H1 (cell line): ENCODE data around the gene SLC7A8. TPM values are rescaled to one million over a fixed set of nuclear protein-coding genes. Genes with fewer than 3 reads are reported as not detected.

ENCODE experiments used
- CTCF ChIA-PET: fragments of 300-600 bp; sonication (Branson Sonifier 250); formaldehyde crosslinking; loops from one replicate; lab custom pipeline; 2021; ENCODE audit not compliant: partially characterized antibody; lab: Charles Lee
- POLR2A ChIA-PET: fragments of 300-600 bp; sonication (Branson Sonifier 250); formaldehyde crosslinking; loops from one replicate; lab custom pipeline; 2021; ENCODE audit warnings: inconsistent platforms; ENCODE audit not compliant: partially characterized antibody; lab: Charles Lee
- DNase-seq, 2 experiments: peaks; one replicate each; pipeline versions ENCODE4 v3.0.0 to v3.0.0-alpha.2; 2010 to 2022; ENCODE audit warnings: low spot score in 2 of 2, low read depth in 1 of 2, mixed read lengths in 1 of 2
- FAIRE-seq: peaks from 2 replicates; lab custom pipeline; 2011; peaks lifted over from hg19 to GRCh38; lab: Jason Lieb, UNC
- H2AFZ ChIP-seq: 2 replicates; pipeline ENCODE4 v1.8.1; 2012; ENCODE audit warnings: low read length, inconsistent platforms
- H2AK5ac ChIP-seq: 2 replicates; pipeline ENCODE4 v1.6.1; 2013; ENCODE audit warnings: low read depth, low read length
- H2BK120ac ChIP-seq: replicated peaks from 2 replicates; pipeline ENCODE3; 2013; ENCODE audit warnings: low read depth, low read length, inconsistent platforms
- H2BK12ac ChIP-seq: 2 replicates; pipeline ENCODE4 v1.6.1; 2013; ENCODE audit warnings: low read depth, low read length
- H2BK15ac ChIP-seq: 2 replicates; pipeline ENCODE4 v1.6.1; 2013; ENCODE audit warnings: low read length
- H2BK20ac ChIP-seq: 2 replicates; pipeline ENCODE4 v1.6.1; 2013; ENCODE audit warnings: low read length
- H2BK5ac ChIP-seq: 2 replicates; pipeline ENCODE4 v1.6.1; 2013; ENCODE audit warnings: low read depth, low read length
- H3K14ac ChIP-seq: 2 replicates; pipeline ENCODE4 v1.6.1; 2013; ENCODE audit warnings: inconsistent platforms; ENCODE audit not compliant: insufficient read length
- H3K18ac ChIP-seq: 2 replicates; pipeline ENCODE4 v1.6.1; 2013; ENCODE audit warnings: low read length; ENCODE audit errors: extremely low read depth
- H3K23ac ChIP-seq: 2 replicates; pipeline ENCODE4 v1.6.1; 2013; ENCODE audit warnings: inconsistent platforms; ENCODE audit not compliant: insufficient read length
- H3K23me2 ChIP-seq: 2 replicates; pipeline ENCODE4 v1.6.1; 2013; ENCODE audit warnings: low read depth, low read length
- H3K27ac ChIP-seq: 2 replicates; pipeline ENCODE4 v1.6.1; 2011; ENCODE audit warnings: low read depth, low read length, inconsistent platforms
- H3K27me3 ChIP-seq, 4 experiments: replicated peaks in 1 of 4; 1 replicate in 1 of 4; 2 replicates in 3 of 4; pipeline versions ENCODE4 v1.6.1 to v1.8.1; 2011 to 2013; ENCODE audit warnings: low read length in 3 of 4, mild to moderate bottlenecking in 3 of 4, inconsistent platforms in 2 of 4, mixed read lengths in 2 of 4, moderate library complexity in 1 of 4; ENCODE audit not compliant: control insufficient read depth in 3 of 4, insufficient read depth in 3 of 4; ENCODE audit errors: extremely low read depth in 1 of 4
- H3K36me3 ChIP-seq, 4 experiments: 2 replicates each; pipeline versions ENCODE4 v1.6.1 to v1.8.1; 2011 to 2013; ENCODE audit warnings: mild to moderate bottlenecking in 4 of 4, low read length in 3 of 4, moderate library complexity in 2 of 4, control low read depth in 1 of 4, inconsistent platforms in 1 of 4; ENCODE audit not compliant: insufficient read depth in 4 of 4, control insufficient read depth in 2 of 4
- H3K4ac ChIP-seq: replicated peaks from 2 replicates; pipeline ENCODE3; 2013; ENCODE audit warnings: low read length, low read depth, mixed read lengths, inconsistent platforms; ENCODE audit not compliant: insufficient read length
- H3K4me1 ChIP-seq, 4 experiments: replicated peaks in 1 of 4; 1 replicate in 1 of 4; 2 replicates in 3 of 4; pipeline versions ENCODE4 v1.6.1 to v1.8.1; 2011 to 2013; ENCODE audit warnings: low read length in 3 of 4, inconsistent platforms in 2 of 4, mixed read lengths in 1 of 4; ENCODE audit not compliant: insufficient read depth in 4 of 4, control insufficient read depth in 3 of 4
- H3K4me2 ChIP-seq, 2 experiments: 2 replicates each; pipeline versions ENCODE4 v1.6.1 to v1.8.1; 2011 to 2013; ENCODE audit warnings: low read depth in 2 of 2, low read length in 2 of 2, control low read depth in 1 of 2, inconsistent platforms in 1 of 2, mild to moderate bottlenecking in 1 of 2; ENCODE audit not compliant: insufficient read depth in 1 of 2
- H3K4me3 ChIP-seq, 4 experiments: fragments of 200-600, 300-600 bp in 1 of 4; sonication (generic), shearing (Covaris generic), sonication (Bioruptor Twin) in 1 of 4; 2 replicates each; pipeline versions ENCODE4 v1.5.1 to v1.8.1; 2011 to 2016; ENCODE audit warnings: low read length in 4 of 4, low read depth in 3 of 4, control low read depth in 2 of 4, inconsistent platforms in 2 of 4, mild to moderate bottlenecking in 2 of 4, mixed read lengths in 1 of 4, moderate library complexity in 1 of 4; ENCODE audit not compliant: insufficient read depth in 2 of 4; ENCODE audit errors: extremely low read depth in 1 of 4
- H3K56ac ChIP-seq: replicated peaks from 2 replicates; pipeline ENCODE3; 2013; ENCODE audit warnings: low read depth, mild to moderate bottlenecking, mixed read lengths, low read length, inconsistent platforms; ENCODE audit not compliant: insufficient read length
- H3K79me1 ChIP-seq: 2 replicates; pipeline ENCODE4 v1.6.1; 2013; ENCODE audit warnings: low read depth, low read length, control low read depth
- H3K79me2 ChIP-seq, 2 experiments: 2 replicates each; pipeline versions ENCODE4 v1.6.1 to v1.8.1; 2012 to 2013; ENCODE audit warnings: low read length in 2 of 2, mild to moderate bottlenecking in 2 of 2, inconsistent platforms in 1 of 2; ENCODE audit not compliant: insufficient read depth in 2 of 2, control insufficient read depth in 1 of 2
- H3K9ac ChIP-seq, 4 experiments: replicated peaks in 1 of 4; 1 replicate in 1 of 4; 2 replicates in 3 of 4; pipeline versions ENCODE4 v1.6.1 to v1.8.1; 2011 to 2013; ENCODE audit warnings: low read depth in 3 of 4, low read length in 3 of 4, control low read depth in 2 of 4, mild to moderate bottlenecking in 2 of 4, moderate library complexity in 2 of 4, inconsistent platforms in 1 of 4; ENCODE audit errors: extremely low read depth in 1 of 4
- H3K9me3 ChIP-seq, 2 experiments: 2 replicates each; pipeline versions ENCODE4 v1.6.1 to v1.8.1; 2012 to 2013; ENCODE audit warnings: mild to moderate bottlenecking in 2 of 2, moderate library complexity in 2 of 2, control low read depth in 1 of 2, inconsistent platforms in 1 of 2, low read depth in 1 of 2, low read length in 1 of 2, mixed read lengths in 1 of 2; ENCODE audit not compliant: insufficient read depth in 2 of 2
- H4K20me1 ChIP-seq, 2 experiments: replicated peaks in 1 of 2; 2 replicates each; pipeline versions ENCODE3 to v1.8.1; 2011 to 2013; ENCODE audit warnings: inconsistent platforms in 2 of 2, low read length in 2 of 2, mild to moderate bottlenecking in 1 of 2; ENCODE audit not compliant: insufficient read depth in 2 of 2, control insufficient read depth in 1 of 2
- H4K5ac ChIP-seq: 2 replicates; pipeline ENCODE4 v1.6.1; 2013; ENCODE audit warnings: low read length, low read depth, mixed read lengths, inconsistent platforms; ENCODE audit not compliant: insufficient read length
- H4K8ac ChIP-seq: 2 replicates; pipeline ENCODE4 v1.8.0; 2013; ENCODE audit warnings: mild to moderate bottlenecking, moderate library complexity, low read length, inconsistent platforms; ENCODE audit not compliant: insufficient read depth; ENCODE audit errors: extremely low read depth
- H4K91ac ChIP-seq: replicated peaks from 2 replicates; pipeline ENCODE3; 2013; ENCODE audit warnings: low read length, mixed read lengths, inconsistent platforms; ENCODE audit not compliant: insufficient read length
- BCL11A ChIP-seq, 2 experiments: IDR thresholded peaks; one replicate each; pipeline ENCODE4 v1.6.1; 2011; ENCODE audit warnings: low read depth in 2 of 2, low read length in 2 of 2, mild to moderate bottlenecking in 2 of 2
- GABPA ChIP-seq: IDR thresholded peaks from 2 replicates; pipeline ENCODE4 v1.6.1; 2011; ENCODE audit warnings: mild to moderate bottlenecking, low read length, moderate library complexity, borderline replicate concordance; ENCODE audit not compliant: insufficient read depth
- KDM1A ChIP-seq: fragments of 200-600, 300-600 bp; sonication (generic); IDR thresholded peaks from 2 replicates; pipeline ENCODE4 v1.7.1; 2016; ENCODE audit warnings: mild to moderate bottlenecking, low read length, borderline replicate concordance
- POLR2AphosphoS5 ChIP-seq: IDR thresholded peaks from 2 replicates; pipeline ENCODE4 v1.6.1; 2011; ENCODE audit warnings: low read depth, low read length
- RAD21 ChIP-seq, 2 experiments: IDR thresholded peaks in 1 of 2; conservative IDR thresholded peaks in 1 of 2; 2 replicates each; pipeline ENCODE4 v1.6.1; 2011; ENCODE audit warnings: low read depth in 2 of 2, low read length in 2 of 2, improper control_type of control experiment in 1 of 2, inconsistent platforms in 1 of 2, mild to moderate bottlenecking in 1 of 2, moderate library complexity in 1 of 2
- SP4 ChIP-seq: IDR thresholded peaks from 2 replicates; pipeline ENCODE4 v1.6.1; 2012; ENCODE audit warnings: low read length, inconsistent platforms
- TAF1 ChIP-seq: IDR thresholded peaks from 2 replicates; pipeline ENCODE4 v1.6.1; 2011; ENCODE audit warnings: mild to moderate bottlenecking, low read depth, low read length
- YY1 ChIP-seq: IDR thresholded peaks from 2 replicates; pipeline ENCODE4 v1.6.1; 2011; ENCODE audit warnings: low read depth, mild to moderate bottlenecking, low read length
- ZNF274 ChIP-seq: IDR thresholded peaks from 2 replicates; pipeline ENCODE4 v1.7.0; 2012; ENCODE audit warnings: low read length, borderline replicate concordance; ENCODE audit errors: extremely low read depth
- WGBS, 2 experiments: shearing (Covaris generic) in 1 of 2; methylation state at CpG; one replicate each; pipeline versions ENCODE4 v1.1.6 to v1.1.7; 2013 to 2015; ENCODE audit warnings: low lambda C conversion rate in 2 of 2, mixed read lengths in 2 of 2, inconsistent platforms in 1 of 2, low coverage in 1 of 2, missing lambda C conversion rate in 1 of 2; ENCODE audit not compliant: insufficient replicate concordance in 2 of 2, insufficient coverage in 1 of 2, insufficient read length in 1 of 2; ENCODE audit errors: extremely low coverage in 1 of 2, missing lambda C conversion rate in 1 of 2; 5-methylcytosine and 5-hydroxymethylcytosine counted together
- polyA plus RNA-seq, 7 experiments: library from polyadenylated mRNA; depleted of rRNA in 3 of 7; stranded (reverse) in 5 of 7; unstranded in 2 of 7; fragments of >200 nt in 5 of 7; fragments of 200-250 nt in 2 of 7; gene quantifications; 1 replicate in 5 of 7; 2 replicates in 1 of 7; 4 replicates in 1 of 7; pipeline versions ENCODE4 v1.2.1 to v1.2.3, GENCODE V29; 2011 to 2013; ENCODE audit warnings: missing spikeins in 2 of 7, mixed read lengths in 2 of 7
- total RNA-seq: library from RNA; stranded (reverse); fragmentation: NEBNext Ultra II Directional; extraction: Animal tissue kit (Norgen Biotek cat#: 25700); gene quantifications from 2 replicates; pipeline ENCODE4 v1.2.1, GENCODE V29; 2021

The SLC7A8 gene
- total and polyA plus RNA-seq, 2 of the 8 experiments (the other 6 are each of a cell fraction or from before 2014, with no cell fraction given): 182 to 204 TPM

GRCh38 chr14:23125933-23126524 lies 57.4 kb downstream of the SLC7A8 start:
- 63% methylated on average over 9 of the region's 9 CpGs; no CpG with 5 or more reads in 1 of the 2 experiments for whole genome bisulfite sequencing, 2 experiments
- H3K18ac ChIP-seq: no peak overlapping the region
- no peak for DNase-seq
- peaks cover 0 to 2% of the 10 kb centered on the region in 2 experiments for H4K20me1 ChIP-seq
- no peak overlapping the region for H4K91ac ChIP-seq
- H3K23me2 ChIP-seq: no peaks in the 10 kb centered on the region
- H2BK20ac ChIP-seq: no peak overlapping the region
- H4K8ac ChIP-seq: no peak overlapping the region
- no peak overlapping the region for H3K9ac ChIP-seq
- no peak overlapping the region for H4K5ac ChIP-seq
- H3K4me1 ChIP-seq: peaks cover 0 to 11% (median 4%) of the 10 kb centered on the region in 4 experiments; a peak in 5 of 7 replicates
- no peak overlapping the region for H2AK5ac ChIP-seq
- no peak overlapping the region for H3K4me3 ChIP-seq
- no peaks in the 10 kb centered on the region for H3K79me1 ChIP-seq
- no peaks in the 10 kb centered on the region for H3K27me3 ChIP-seq
- no peak overlapping the region for H2AFZ ChIP-seq
- H3K14ac ChIP-seq: no peak overlapping the region
- CTCF ChIA-PET: interaction anchor here (1.0 to 11.8 kb wide), 5 partner anchors 44 to 168 kb away, joined by 3 to 290 read pairs (median 4); partner anchors contain the start of gene SLC7A8
- no peaks in the 10 kb centered on the region for H3K9me3 ChIP-seq
- H3K4me2 ChIP-seq: no peak overlapping the region
- H2BK120ac ChIP-seq: no peak overlapping the region
- no peak overlapping the region for H3K27ac ChIP-seq
- H2BK5ac ChIP-seq: no peak overlapping the region
- no peak overlapping the region for H2BK12ac ChIP-seq
- H2BK15ac ChIP-seq: no peak overlapping the region
- H3K56ac ChIP-seq: no peak overlapping the region
- H3K23ac ChIP-seq: no peak overlapping the region
- H3K79me2 ChIP-seq: no peaks in the 10 kb centered on the region
- no peak for FAIRE-seq
- H3K36me3 ChIP-seq: peaks cover 13 to 43% (median 21%) of the 10 kb centered on the region in 4 experiments
- TF ChIP-seq YY1: no peak
- TF ChIP-seq ZNF274: no peak
- no peak for TF ChIP-seq BCL11A (IDR thresholded peaks at IDR 0.05; ENCODE audit: low read depth in 2 of 2, low read length in 2 of 2)
- no peak for TF ChIP-seq SP4
- no peak for TF ChIP-seq KDM1A
- no peak for TF ChIP-seq RAD21 (IDR thresholded peaks at IDR 0.05 in 1 of 2, conservative IDR thresholded peaks at IDR 0.05 in 1 of 2; ENCODE audit: low read depth in 2 of 2, low read length in 2 of 2)
- TF ChIP-seq TAF1: no peak
- TF ChIP-seq POLR2AphosphoS5: no peak
- TF ChIP-seq GABPA: no peak
- H3K4ac ChIP-seq: no peak overlapping the region
- POLR2A ChIA-PET: interaction anchor here (0.6 to 3.1 kb wide), 7 partner anchors 12 to 340 kb away, joined by 3 to 9 read pairs (median 4); partner anchors contain the start of genes ACIN1 and C14orf119
